Measurements from ENCODE around the gene PLA2G12B. TPM values are rescaled to one million over a fixed set of nuclear protein-coding genes. Genes with fewer than 3 reads are reported as not detected.
"Not testable (repeated sequence)": the region's sequence is repeated elsewhere in the genome, so short reads cannot be mapped to it uniquely, and the experiment has no call there.

Gene PLA2G12B
- total RNA-seq, 2 donors from 2014 or later = 0.90 to 4.2 TPM

DNA sequence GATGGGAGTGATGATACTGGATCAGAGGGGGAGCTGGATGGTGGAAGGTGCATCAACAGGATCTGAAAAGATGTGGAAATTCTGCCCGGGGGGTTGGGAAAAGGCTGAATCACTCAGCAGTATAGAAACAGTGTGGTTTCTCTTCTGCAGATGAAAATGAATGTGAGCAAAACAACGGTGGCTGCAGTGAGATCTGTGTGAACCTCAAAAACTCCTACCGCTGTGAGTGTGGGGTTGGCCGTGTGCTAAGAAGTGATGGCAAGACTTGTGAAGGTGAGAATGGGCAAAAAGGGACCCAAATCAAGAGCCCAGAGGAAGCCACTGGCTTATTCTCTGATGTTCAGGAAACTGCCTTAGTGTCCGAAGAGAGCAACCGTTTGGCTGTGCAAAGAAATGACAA is 48.2 kb downstream of the PLA2G12B start:
- Histone ChIP-seq H3K4me3 (no peak overlapping the region), H3K27me3 (no peaks in the 10 kb centered on the region), H3K4me1 (no peaks in the 10 kb centered on the region), H3K9me3 (no peaks in the 10 kb centered on the region), H3K27ac (no peak overlapping the region), H3K36me3 (no peaks in the 10 kb centered on the region)
- TF ChIP-seq, protein P1, sequence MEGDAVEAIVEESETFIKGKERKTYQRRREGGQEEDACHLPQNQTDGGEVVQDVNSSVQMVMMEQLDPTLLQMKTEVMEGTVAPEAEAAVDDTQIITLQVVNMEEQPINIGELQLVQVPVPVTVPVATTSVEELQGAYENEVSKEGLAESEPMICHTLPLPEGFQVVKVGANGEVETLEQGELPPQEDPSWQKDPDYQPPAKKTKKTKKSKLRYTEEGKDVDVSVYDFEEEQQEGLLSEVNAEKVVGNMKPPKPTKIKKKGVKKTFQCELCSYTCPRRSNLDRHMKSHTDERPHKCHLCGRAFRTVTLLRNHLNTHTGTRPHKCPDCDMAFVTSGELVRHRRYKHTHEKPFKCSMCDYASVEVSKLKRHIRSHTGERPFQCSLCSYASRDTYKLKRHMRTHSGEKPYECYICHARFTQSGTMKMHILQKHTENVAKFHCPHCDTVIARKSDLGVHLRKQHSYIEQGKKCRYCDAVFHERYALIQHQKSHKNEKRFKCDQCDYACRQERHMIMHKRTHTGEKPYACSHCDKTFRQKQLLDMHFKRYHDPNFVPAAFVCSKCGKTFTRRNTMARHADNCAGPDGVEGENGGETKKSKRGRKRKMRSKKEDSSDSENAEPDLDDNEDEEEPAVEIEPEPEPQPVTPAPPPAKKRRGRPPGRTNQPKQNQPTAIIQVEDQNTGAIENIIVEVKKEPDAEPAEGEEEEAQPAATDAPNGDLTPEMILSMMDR (IDR thresholded peaks at IDR 0.05) = no peak
- no peak for DNase-seq (ENCODE audit: low spot score)

DNA sequence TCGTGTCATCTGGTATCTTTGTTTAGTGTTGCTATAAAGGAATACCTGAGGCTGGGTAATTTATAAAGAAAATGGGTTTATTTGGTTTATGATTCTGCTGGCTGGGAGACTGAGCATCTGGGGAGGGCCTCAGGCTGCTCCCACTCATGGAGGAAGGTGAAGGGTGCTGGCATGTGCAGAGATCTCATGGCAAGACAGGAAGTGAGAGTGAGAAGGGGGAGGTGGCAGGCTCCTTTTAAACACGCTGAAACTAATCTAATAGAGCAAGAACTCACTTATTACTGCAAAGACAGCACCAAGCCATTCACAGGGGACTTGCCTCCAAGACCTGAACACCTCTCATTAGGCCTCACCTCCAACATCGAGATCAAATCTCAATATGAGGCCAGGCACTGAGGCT is 49.8 kb downstream of the PLA2G12B start:
- no peaks in the 10 kb centered on the region for H3K4me1 ChIP-seq
- TF ChIP-seq, protein P1 (IDR thresholded peaks at IDR 0.05) = no peak
- H3K27ac ChIP-seq = no peak overlapping the region
- H3K4me3 ChIP-seq = no peak overlapping the region
- H3K27me3 ChIP-seq = no peaks in the 10 kb centered on the region
- no peak for DNase-seq (ENCODE audit: low spot score)
- no peaks in the 10 kb centered on the region for H3K9me3 ChIP-seq
- no peaks in the 10 kb centered on the region for H3K36me3 ChIP-seq

DNA sequence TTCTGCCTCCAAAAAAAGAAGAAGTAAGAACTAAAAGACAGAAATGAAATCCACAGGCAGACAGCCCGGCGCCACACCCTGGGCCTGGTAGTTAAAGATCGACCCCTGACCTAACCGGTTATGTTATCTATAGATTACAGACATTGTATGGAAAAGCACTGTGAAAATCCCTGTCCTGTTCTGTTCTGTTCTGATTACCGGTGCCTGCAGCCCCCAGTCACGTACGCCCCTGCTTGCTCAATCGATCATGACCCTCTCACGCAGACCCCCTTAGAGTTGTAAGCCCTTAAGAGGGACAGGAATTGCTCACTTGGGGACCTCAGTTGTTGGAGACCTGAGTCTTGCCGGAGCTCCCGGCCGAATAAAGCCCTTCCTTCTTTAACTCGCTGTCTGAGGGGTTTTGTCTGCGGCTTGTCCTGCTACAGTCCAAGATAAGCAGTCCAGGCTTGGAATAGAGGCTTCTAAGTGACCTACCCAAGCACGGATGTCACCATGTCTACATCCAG is 50.6 kb downstream of the PLA2G12B start:
- not testable (repeated sequence) for H3K9me3 ChIP-seq; H3K4me1 ChIP-seq; H3K27ac ChIP-seq; DNase-seq (ENCODE audit: low spot score); H3K36me3 ChIP-seq; H3K27me3 ChIP-seq; H3K4me3 ChIP-seq

DNA sequence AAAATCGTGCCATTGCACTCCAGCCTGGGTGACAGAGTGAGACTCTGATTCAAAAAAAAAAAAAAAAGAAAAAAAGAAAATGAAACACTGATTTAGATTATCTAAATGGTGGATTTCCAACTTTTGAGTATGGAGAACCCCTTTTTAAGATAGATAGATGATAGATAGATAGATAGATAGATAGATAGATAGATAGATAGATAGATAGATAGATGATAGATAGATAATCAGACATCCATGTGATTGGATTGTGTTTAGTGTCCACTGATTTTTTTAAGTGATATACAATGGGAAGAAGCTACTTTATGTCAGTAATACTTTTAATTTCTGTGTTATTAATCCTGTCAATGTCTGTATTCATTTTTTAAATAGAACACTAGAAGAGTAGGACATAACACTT is 55.1 kb downstream of the PLA2G12B start:
- no peaks in the 10 kb centered on the region for H3K9me3 ChIP-seq
- H3K27me3 ChIP-seq = no peaks in the 10 kb centered on the region
- no peaks in the 10 kb centered on the region for H3K4me1 ChIP-seq
- no peak for DNase-seq (ENCODE audit: low spot score)
- H3K36me3 ChIP-seq = no peaks in the 10 kb centered on the region
- TF ChIP-seq, protein P1 (IDR thresholded peaks at IDR 0.05) = no peak
- H3K27ac ChIP-seq = no peak overlapping the region
- H3K4me3 ChIP-seq = no peak overlapping the region

DNA sequence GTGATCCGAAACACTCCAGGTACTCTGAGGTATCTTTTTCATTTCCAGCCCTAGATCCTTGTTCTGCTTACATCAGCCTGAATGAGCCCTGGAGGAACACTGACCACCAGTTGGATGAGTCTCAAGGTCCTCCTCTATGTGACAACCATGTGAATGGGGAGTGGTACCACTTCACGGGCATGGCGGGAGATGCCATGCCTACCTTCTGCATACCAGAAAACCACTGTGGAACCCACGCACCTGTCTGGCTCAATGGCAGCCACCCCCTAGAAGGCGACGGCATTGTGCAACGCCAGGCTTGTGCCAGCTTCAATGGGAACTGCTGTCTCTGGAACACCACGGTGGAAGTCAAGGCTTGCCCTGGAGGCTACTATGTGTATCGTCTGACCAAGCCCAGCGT is 56.0 kb downstream of the PLA2G12B start:
- no peaks in the 10 kb centered on the region for H3K36me3 ChIP-seq
- H3K9me3 ChIP-seq = no peaks in the 10 kb centered on the region
- TF ChIP-seq, protein P1 (IDR thresholded peaks at IDR 0.05) = no peak
- H3K27ac ChIP-seq = no peak overlapping the region
- H3K27me3 ChIP-seq = no peaks in the 10 kb centered on the region
- H3K4me1 ChIP-seq = peaks cover 0 to 2% of the 10 kb centered on the region in 2 donors
- H3K4me3 ChIP-seq = no peak overlapping the region
- no peak for DNase-seq (ENCODE audit: low spot score)

DNA sequence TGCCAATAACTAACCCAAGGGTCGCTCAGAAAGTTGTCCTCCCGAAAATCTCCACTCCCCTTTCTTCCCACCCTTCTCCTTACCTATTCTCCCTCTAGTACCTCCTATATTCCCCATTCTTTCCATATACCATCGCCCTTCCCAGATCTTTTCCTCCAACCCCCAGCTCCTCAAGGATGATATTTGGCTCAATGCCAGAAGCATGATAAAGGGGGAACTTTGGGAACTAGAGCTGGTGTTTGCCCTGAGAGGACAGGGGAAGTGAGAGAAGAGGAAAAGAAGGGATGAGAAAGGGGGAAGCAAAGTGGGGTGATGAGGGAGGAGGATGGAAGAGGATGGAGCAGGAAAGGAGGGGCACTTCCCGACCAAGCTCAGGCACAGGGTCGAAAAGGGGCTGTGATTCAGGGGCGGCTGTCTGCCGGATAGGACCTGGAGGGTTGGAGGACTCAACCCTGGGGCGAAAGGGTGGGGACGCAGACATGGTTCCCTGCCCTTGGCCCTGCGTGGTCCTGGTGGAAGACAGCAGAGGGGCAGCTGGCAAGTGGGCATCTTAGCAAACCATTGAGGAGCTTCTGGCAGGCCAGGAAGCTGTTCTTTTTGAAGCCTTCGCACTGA is 59.3 kb downstream of the PLA2G12B start:
- TF ChIP-seq, protein P1 (IDR thresholded peaks at IDR 0.05) = no peak
- Histone ChIP-seq H3K4me1 (peaks cover 0 to 12% of the 10 kb centered on the region in 2 donors), H3K36me3 (no peaks in the 10 kb centered on the region), H3K27me3 (no peaks in the 10 kb centered on the region), H3K27ac (no peak overlapping the region), H3K9me3 (no peaks in the 10 kb centered on the region), H3K4me3 (no peak overlapping the region)
- DNase-seq (ENCODE audit: low spot score) = no peak

Data from right atrium auricular region (tissue), 2 donors.